PFSK-1 (cell line): ENCODE measurements around the gene SIGLEC9.

Source experiments
- FOXP2 ChIP-seq: optimal IDR thresholded peaks from 2 replicates; pipeline ENCODE3; 2011; ENCODE audit warnings: borderline replicate concordance, control low read depth, inconsistent platforms; ENCODE audit not compliant: insufficient read depth; ENCODE audit errors: extremely low read length, extremely low read depth
- POLR2AphosphoS5 ChIP-seq: IDR thresholded peaks from 2 replicates; pipeline ENCODE4 v1.6.1; 2012; ENCODE audit warnings: low read depth, mild to moderate bottlenecking, control low read depth, low read length, moderate library complexity
- SIN3A ChIP-seq: IDR thresholded peaks from 2 replicates; pipeline ENCODE4 v1.6.1; 2012; ENCODE audit warnings: mild to moderate bottlenecking, low read length, moderate library complexity, borderline replicate concordance; ENCODE audit not compliant: insufficient read depth
- TAF1 ChIP-seq: IDR thresholded peaks from 2 replicates; pipeline ENCODE4 v1.6.1; 2012; ENCODE audit warnings: low read length, control low read depth, borderline replicate concordance; ENCODE audit not compliant: insufficient read depth
- TF ChIP-seq, protein P1 (sequence below), 2 experiments: IDR thresholded peaks; 2 replicates each; pipeline versions ENCODE4 v1.6.1 to v1.8.0; 2011 to 2012; ENCODE audit warnings: low read depth in 2 of 2, low read length in 2 of 2, control low read depth in 1 of 2, inconsistent platforms in 1 of 2, mild to moderate bottlenecking in 1 of 2, moderate library complexity in 1 of 2; ENCODE audit not compliant: insufficient read depth in 1 of 2

The SIGLEC9 gene

DNA sequence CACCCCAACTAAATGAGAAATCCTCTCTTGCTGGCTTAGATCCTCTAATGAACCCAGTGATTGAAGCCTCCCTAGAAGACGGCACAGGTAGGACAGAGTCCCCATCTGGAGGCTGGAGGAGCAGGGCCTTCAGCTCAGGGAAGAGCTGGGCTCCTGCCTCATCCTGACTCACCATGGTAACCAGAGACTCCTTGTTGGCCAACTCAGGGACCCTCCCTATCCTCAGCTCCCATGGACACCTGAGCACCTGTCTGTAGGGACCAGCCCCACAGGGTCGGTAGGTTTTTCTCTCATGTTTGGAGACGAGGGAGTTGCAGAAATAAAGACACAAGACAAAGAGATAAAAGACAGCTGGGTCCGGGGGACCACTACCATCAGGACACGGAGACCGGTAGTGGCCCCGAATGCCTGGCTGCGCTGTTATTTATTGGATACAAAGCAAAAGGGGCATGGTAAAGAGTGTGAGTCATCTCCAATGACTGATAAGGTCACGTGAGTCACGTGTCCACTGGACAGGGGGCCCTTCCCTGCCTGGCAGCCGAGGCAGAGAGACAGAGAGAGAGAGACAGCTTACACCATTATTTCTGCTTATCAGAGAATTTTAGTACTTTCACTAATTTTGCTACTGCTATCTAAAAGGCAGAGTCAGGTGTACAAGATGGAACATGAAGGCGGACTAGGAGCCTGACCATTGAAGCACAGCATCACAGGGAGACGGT, 44.0 kb downstream of the SIGLEC9 start:
- TF ChIP-seq POLR2AphosphoS5 (no peak), TAF1 (no peak), SIN3A (no peak), FOXP2 (no peak)
- TF ChIP-seq, protein P1, sequence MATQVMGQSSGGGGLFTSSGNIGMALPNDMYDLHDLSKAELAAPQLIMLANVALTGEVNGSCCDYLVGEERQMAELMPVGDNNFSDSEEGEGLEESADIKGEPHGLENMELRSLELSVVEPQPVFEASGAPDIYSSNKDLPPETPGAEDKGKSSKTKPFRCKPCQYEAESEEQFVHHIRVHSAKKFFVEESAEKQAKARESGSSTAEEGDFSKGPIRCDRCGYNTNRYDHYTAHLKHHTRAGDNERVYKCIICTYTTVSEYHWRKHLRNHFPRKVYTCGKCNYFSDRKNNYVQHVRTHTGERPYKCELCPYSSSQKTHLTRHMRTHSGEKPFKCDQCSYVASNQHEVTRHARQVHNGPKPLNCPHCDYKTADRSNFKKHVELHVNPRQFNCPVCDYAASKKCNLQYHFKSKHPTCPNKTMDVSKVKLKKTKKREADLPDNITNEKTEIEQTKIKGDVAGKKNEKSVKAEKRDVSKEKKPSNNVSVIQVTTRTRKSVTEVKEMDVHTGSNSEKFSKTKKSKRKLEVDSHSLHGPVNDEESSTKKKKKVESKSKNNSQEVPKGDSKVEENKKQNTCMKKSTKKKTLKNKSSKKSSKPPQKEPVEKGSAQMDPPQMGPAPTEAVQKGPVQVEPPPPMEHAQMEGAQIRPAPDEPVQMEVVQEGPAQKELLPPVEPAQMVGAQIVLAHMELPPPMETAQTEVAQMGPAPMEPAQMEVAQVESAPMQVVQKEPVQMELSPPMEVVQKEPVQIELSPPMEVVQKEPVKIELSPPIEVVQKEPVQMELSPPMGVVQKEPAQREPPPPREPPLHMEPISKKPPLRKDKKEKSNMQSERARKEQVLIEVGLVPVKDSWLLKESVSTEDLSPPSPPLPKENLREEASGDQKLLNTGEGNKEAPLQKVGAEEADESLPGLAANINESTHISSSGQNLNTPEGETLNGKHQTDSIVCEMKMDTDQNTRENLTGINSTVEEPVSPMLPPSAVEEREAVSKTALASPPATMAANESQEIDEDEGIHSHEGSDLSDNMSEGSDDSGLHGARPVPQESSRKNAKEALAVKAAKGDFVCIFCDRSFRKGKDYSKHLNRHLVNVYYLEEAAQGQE (IDR thresholded peaks at IDR 0.05; ENCODE audit: insufficient read depth in 1 of 2, low read depth in 2 of 2, low read length in 2 of 2) = no peak

- TF ChIP-seq TAF1 = no peak
- no peak for TF ChIP-seq POLR2AphosphoS5
- TF ChIP-seq FOXP2 = no peak
- TF ChIP-seq, protein P1 (IDR thresholded peaks at IDR 0.05; ENCODE audit: insufficient read depth in 1 of 2, low read depth in 2 of 2, low read length in 2 of 2) = no peak
- TF ChIP-seq SIN3A = no peak
These were observed 47.5 kb downstream of the SIGLEC9 start for GRCh38 chr19:51172223-51172622.

GRCh38 chr19:51173681-51174080, 49.0 kb downstream of the SIGLEC9 start:
- no peak for TF ChIP-seq POLR2AphosphoS5
- no peak for TF ChIP-seq TAF1
- TF ChIP-seq SIN3A = no peak
- TF ChIP-seq, protein P1 (IDR thresholded peaks at IDR 0.05; ENCODE audit: insufficient read depth in 1 of 2, low read depth in 2 of 2, low read length in 2 of 2) = no peak
- no peak for TF ChIP-seq FOXP2

- TF ChIP-seq TAF1 (no peak), FOXP2 (no peak), POLR2AphosphoS5 (no peak), SIN3A (no peak)
- TF ChIP-seq, protein P1 (IDR thresholded peaks at IDR 0.05; ENCODE audit: insufficient read depth in 1 of 2, low read depth in 2 of 2, low read length in 2 of 2) = no peak
These were observed 54.5 kb downstream of the SIGLEC9 start for GRCh38 chr19:51179256-51179655.
